HG03442 (cell line): ENCODE measurements around the gene MAD1L1.

Source experiments
- ATAC-seq: cut with Tn5 transposase; IDR thresholded peaks from one replicate; pipeline ENCODE4 v1.9.1; 2021; ENCODE audit warnings: mild to moderate bottlenecking, moderate library complexity; ENCODE audit not compliant: unreplicated experiment

MAD1L1 gene

DNA sequence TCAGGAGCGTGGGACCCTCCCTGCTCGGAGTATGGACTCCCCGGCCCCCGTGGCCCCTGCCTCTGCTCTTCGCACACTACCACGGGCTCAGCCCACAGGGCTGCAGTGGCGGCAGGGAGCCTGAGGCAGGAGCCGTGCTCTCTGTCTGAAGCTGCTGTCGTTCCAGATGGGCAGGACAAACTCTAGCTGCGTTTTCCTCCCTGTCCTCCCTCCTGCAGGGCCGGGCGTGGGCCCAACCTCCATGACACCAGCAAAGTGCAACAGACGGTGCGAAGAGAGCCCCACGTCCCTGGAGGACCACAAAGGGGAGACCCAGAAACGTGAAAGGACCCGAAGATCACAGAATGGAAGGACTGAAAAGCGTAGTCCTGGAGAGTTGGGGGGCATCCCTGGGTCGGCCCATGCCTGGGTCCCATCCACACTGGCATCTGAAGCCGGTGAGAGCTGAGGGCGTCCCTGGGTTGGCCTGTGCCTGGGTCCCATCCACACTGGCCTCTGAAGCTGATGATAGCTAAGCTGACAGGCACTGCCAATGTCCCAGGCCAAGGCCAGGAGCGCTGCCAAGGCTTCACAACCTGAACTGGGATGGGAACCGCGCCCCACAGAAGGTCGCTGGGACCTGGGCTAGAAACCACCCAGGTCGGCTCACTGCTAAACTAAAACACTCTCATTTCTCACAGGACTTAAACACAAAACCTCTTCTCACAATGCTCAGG is 267.0 kb downstream of the MAD1L1 start:
- ATAC-seq: no peak

- ATAC-seq: no peak
Measured at GRCh38 chr7:1964913-1965578, 267.7 kb downstream of the MAD1L1 start.

DNA sequence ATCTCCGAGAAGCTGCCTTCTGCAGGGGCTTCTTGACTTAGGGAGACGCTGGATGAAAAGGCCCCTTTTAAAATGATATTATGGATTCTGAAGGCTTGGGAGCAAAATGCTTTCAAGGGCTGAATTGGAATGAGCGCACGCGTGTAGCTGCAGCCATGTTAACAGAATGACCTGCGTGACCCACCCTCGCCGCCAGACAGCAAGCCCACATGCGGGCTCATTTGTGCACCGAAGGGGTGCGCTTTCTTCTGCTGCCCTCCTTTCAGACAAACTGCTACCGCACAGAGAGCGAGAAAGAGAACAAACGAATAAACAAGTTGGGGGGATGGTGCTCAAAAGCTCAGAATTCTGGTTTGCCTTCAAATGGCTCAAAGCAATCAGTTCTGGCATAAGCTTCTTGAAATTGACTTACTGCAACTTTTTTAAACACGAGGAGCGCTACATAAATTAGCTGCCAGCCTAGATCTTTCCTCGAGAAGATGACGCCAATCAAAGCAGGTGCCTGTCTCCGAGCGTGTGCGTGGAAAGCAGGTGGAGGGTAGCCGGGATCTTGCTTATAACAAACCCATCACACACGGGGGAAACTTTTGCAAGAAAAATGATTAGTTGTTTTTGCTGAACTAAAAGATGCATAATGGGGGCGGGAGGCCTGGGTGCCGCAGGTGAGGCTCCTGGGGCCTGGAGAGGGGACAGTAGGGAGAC is 268.4 kb downstream of the MAD1L1 start:
- ATAC-seq: no peak

DNA sequence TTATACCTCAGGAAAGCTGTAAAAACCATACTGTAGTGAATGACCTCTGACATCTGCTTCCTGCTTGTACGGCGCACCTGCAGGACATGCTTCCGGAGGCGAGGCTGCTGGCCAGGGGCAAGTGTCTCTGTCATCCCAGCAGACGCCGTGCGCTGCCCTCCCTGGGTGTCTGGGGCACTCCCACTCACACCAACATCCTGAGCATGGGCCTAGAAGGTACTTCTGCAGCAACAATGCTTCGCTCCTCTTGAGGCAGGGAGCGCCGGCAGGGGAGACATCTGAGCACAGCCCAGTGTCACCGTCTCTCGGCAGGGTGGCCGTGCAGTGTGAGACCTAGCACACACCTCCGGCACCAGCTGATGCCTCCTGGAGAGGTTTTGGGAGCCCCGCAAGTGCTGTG is 269.2 kb downstream of the MAD1L1 start:
- no peak for ATAC-seq

DNA sequence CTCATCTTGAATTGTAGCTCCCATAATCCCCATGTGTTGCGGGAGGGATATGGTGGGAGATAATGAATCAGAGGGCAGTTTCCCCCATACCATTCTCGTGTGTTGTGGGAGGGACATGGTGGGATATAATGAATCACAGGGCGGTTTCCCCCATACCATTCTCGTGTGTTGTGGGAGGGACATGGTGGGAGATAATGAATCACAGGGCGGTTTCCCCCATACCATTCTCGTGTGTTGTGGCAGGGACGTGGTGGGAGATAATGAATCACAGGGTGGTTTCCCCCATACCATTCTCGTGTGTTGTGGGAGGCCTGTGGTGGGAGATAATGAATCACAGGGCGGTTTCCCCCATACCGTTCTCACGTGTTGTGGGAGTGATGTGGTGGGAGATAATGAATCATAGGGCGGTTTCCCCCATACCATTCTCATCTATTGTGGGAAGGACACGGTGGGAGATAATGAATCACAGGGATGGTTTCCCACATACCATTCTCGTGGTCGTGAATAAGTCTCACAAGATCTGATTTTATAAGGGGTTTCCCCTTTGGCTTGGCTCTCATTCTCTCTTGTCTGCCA is 271.0 kb downstream of the MAD1L1 start:
- ATAC-seq: no peak

DNA sequence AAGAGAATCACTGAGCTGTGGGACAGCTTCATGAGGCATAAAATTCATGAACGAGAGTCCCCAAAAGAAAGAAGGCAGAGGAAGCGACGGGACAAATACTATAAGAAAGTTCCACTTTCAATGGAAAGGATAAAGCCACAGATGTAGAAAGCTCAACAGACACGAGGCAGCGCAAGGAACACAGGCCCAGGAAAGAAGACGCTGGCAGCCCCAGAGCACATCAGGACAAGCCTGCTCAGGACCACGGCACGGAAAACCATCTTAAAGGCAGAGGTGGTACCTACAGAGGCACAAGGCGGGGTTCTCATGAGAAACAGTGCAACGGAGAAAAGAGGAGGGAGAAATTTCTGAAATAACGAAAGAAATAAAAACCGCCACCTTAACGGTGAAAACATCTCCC is 273.4 kb downstream of the MAD1L1 start:
- ATAC-seq: no peak

- ATAC-seq: no peak
Measured at GRCh38 chr7:1957471-1958225, 275.1 kb downstream of the MAD1L1 start.

GRCh38 chr7:1956611-1957470 is 275.9 kb downstream of the MAD1L1 start:
- ATAC-seq: no peak

- no peak for ATAC-seq
Measured at GRCh38 chr7:1956141-1956540, 276.6 kb downstream of the MAD1L1 start.

- ATAC-seq: no peak
Measured at GRCh38 chr7:1954366-1955004, 278.3 kb downstream of the MAD1L1 start.

DNA sequence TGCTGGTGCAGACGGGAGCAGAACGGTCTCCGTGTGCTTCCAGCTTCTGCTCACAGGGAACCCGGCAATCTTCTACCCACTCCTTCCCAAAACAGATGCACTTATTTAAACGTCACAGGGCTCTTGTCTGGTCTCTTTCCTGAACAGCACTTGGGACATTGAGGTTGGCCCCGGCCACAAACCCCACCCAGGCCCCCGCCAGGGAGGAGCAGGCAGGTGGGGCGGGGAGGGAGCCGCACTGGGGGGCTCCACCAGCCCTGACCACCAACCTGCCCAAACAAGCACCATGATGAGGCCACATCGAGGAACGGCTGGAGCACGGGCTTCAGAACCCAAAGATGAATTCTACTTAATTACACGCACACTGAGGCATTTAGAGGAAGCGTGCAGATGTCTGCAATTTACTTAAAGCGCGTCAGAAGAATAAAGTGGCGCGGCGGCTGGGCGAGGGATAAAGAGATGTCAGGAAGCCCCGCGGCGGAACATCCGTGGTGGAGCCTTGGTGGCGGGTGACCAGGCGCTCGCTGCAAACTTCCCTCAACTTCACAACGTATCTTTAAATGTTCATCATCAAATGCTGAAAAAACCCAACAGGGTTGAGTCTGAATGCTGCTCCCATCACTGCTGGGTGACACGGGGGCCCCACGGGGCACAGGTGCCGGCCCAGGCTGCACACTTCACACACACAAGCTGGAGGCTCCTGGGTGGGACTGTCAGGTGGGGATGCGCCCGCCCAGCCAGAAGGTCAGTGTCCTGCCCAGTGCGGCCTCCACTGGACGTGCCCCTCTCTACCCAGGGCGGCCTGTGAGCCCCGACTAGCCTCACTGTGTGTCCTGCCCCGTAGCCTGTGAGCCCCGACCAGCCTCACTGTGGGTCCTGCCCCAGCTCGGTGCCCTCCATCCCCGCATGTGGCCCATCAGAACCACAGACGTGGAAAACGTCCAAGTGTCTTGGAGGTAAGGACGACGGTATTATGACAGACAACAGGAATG is 279.2 kb downstream of the MAD1L1 start:
- no peak for ATAC-seq

- ATAC-seq: no peak
Measured at GRCh38 chr7:1952781-1953180, 280.0 kb downstream of the MAD1L1 start.

GRCh38 chr7:1952169-1952760 is 280.5 kb downstream of the MAD1L1 start:
- ATAC-seq: no peak

GRCh38 chr7:1951600-1951999 is 281.1 kb downstream of the MAD1L1 start:
- no peak for ATAC-seq

- ATAC-seq: no peak
Measured at GRCh38 chr7:1951159-1951536, 281.6 kb downstream of the MAD1L1 start.

DNA sequence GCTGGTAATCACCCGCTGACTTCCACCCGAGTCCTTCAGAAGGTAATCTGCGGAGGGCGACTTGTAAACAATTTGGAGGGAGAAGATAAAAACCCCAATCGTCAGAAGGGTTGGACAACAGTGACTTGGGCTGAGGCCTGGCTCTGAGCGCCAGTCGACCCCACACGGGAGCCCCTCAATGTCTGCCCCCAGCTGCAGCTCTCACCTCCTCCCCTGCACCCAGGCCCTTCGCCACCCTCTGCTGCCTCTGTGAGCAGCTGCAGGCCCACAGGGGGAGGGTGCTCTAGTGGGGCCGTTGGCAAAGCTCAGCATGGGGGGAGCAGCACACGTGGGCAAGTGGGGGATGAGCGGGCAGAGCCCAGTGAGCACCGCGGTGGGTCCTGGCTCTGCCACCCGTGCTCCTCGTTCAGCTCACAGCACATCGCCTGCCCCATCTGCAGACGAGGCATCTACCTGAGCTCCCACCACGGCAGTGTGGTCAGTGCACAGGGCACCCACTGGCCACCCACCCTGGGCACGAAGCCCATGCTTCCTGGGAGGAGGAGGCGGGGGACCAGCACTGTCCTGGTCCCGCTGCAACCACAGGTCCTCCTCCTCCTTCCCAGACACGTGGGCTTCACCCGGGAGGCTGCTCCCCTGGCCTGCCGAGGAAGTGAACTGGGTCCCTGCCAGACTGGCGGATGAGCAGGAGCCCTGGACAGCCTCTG is 282.1 kb downstream of the MAD1L1 start:
- no peak for ATAC-seq

DNA sequence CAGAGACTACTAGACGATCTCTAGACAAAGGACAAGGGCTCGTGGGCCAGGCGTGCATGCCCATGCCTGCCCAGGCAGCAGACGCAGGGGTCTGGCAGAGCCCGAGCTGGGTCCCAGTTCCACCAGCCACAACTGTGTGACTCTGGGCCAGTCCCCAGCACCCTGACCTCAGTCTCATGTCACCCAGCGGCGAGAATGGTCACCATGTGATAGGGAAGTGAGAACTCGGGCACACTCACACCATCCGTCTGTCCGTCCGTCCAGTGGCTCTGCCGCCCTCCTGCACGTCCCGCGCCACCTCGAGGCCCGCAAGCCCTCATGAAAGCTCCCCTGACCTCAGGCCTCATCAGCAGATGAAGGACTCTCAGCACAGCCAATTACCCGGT is 282.7 kb downstream of the MAD1L1 start:
- no peak for ATAC-seq

DNA sequence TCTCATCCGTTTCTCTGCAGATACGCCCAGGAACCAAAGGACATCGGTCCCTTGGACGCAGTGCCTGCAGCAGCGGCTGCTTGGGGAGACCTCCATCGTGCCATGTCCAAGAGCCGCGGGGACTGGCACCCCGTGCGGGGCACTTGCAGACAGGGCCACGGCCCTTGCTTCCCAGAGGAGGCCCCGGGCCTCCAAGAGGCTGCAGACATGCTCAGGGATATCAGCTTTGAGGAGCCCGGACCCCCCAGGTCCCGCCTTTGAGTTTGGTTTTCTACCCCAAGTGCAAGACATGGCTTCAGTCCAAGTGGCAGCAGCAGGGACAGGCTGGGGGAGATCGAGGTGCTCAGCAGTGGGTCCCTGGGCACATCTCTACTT is 283.1 kb downstream of the MAD1L1 start:
- ATAC-seq: no peak
